Astrocyte of the hippocampus (primary cell): ENCODE data around the gene USP46.

ENCODE experiments used
- DNase-seq: peaks from one replicate; pipeline ENCODE4 v3.0.0; 2011; ENCODE audit warnings: low read depth, low spot score

Gene USP46

GRCh38 chr4:52574036-52574435 lies 85.1 kb downstream of the USP46 start:
- peak; percentile 23 for DNase-seq

- no peak for DNase-seq
These were observed 85.5 kb downstream of the USP46 start for GRCh38 chr4:52573551-52573950.

- peak; percentile 53 for DNase-seq
These were observed 86.1 kb downstream of the USP46 start for GRCh38 chr4:52572936-52573485.

- DNase-seq: no peak
These were observed 90.8 kb downstream of the USP46 start for GRCh38 chr4:52568351-52568750.

- DNase-seq: peak; percentile 16
These were observed 92.7 kb downstream of the USP46 start for GRCh38 chr4:52566136-52567031.

- DNase-seq: no peak
These were observed 98.2 kb downstream of the USP46 start for GRCh38 chr4:52560844-52561280.

- peak; percentile 39 for DNase-seq
These were observed 103.8 kb downstream of the USP46 start for GRCh38 chr4:52555356-52555716.

- DNase-seq: peak; percentile 13
These were observed 104.3 kb downstream of the USP46 start for GRCh38 chr4:52554612-52555355.

GRCh38 chr4:52552778-52553177 lies 106.3 kb downstream of the USP46 start:
- DNase-seq: no peak

GRCh38 chr4:52551487-52551886 lies 107.6 kb downstream of the USP46 start:
- DNase-seq: no peak

- DNase-seq: peak; percentile 78
These were observed 108.9 kb downstream of the USP46 start for GRCh38 chr4:52550186-52550585.

- DNase-seq: no peak
These were observed 110.1 kb downstream of the USP46 start for GRCh38 chr4:52548818-52549570.

GRCh38 chr4:52546449-52546848 lies 112.7 kb downstream of the USP46 start:
- no peak for DNase-seq

GRCh38 chr4:52545099-52546069 lies 113.7 kb downstream of the USP46 start:
- peak; percentile 89 for DNase-seq
